SK-N-SH (cell line): Measurements from ENCODE around the gene ELN. TPM values are rescaled to one million over a fixed set of nuclear protein-coding genes. Genes with fewer than 3 reads are reported as not detected.

Experiments
- CTCF ChIA-PET: fragments of 300-600, 350-600 bp; formaldehyde crosslinking; extraction: SDS; loops from one replicate; lab custom pipeline; 2021; lab: Yijun Ruan, JAX
- POLR2A ChIA-PET: fragments of 350-600 bp; sonication (Branson Sonifier 250); formaldehyde crosslinking; extraction: SDS; loops from one replicate; lab custom pipeline; 2020; ENCODE audit warnings: antibody characterized with exemption, inconsistent platforms; lab: Yijun Ruan, JAX
- DNase-seq: peaks from one replicate; pipeline ENCODE4 v3.0.0; 2012
- H2AFZ ChIP-seq: fragments of 200-600 bp; sonication (generic); 2 replicates; pipeline ENCODE4 v1.8.1; 2016; ENCODE audit warnings: antibody characterized with exemption, mild to moderate bottlenecking, low read depth
- H3F3A ChIP-seq: fragments of 200-600 bp; sonication (generic); replicated peaks from 2 replicates; pipeline ENCODE3; 2016; ENCODE audit warnings: antibody characterized with exemption, mild to moderate bottlenecking; ENCODE audit not compliant: insufficient read depth
- H3K27ac ChIP-seq, 2 experiments: fragments of 200-500 bp in 1 of 2; fragments of 200-600 bp in 1 of 2; sonication (Bioruptor generic) in 1 of 2; sonication (generic), shearing (Covaris generic) in 1 of 2; 2 replicates each; pipeline versions ENCODE4 v1.5.1 to v1.6.1; 2014 to 2016; ENCODE audit warnings: low read depth in 2 of 2, inconsistent platforms in 1 of 2, low read length in 1 of 2, mild to moderate bottlenecking in 1 of 2, mixed read lengths in 1 of 2
- H3K27me3 ChIP-seq: fragments of 200-600 bp; sonication (generic), shearing (Covaris generic); 2 replicates; pipeline ENCODE4 v1.6.1; 2016; ENCODE audit warnings: mixed run types; ENCODE audit not compliant: insufficient read depth
- H3K36me3 ChIP-seq, 2 experiments: fragments of 200-500 bp in 1 of 2; fragments of 200-600 bp in 1 of 2; sonication (Bioruptor generic) in 1 of 2; sonication (generic) in 1 of 2; replicated peaks in 1 of 2; 2 replicates each; pipeline versions ENCODE3 to v1.5.1; 2014 to 2016; ENCODE audit warnings: low read length in 1 of 2, mild to moderate bottlenecking in 1 of 2; ENCODE audit not compliant: insufficient read depth in 2 of 2, control insufficient read depth in 1 of 2
- H3K4me1 ChIP-seq, 2 experiments: fragments of 200-500 bp in 1 of 2; fragments of 200-600 bp in 1 of 2; sonication (Bioruptor generic) in 1 of 2; sonication (generic), shearing (Covaris generic) in 1 of 2; 2 replicates each; pipeline versions ENCODE4 v1.5.1 to v1.6.1; 2014 to 2016; ENCODE audit warnings: low read depth in 1 of 2, low read length in 1 of 2, mixed run types in 1 of 2; ENCODE audit not compliant: insufficient read depth in 2 of 2, control insufficient read depth in 1 of 2
- H3K4me2 ChIP-seq: fragments of 200-600 bp; sonication (generic), shearing (Covaris generic); 2 replicates; pipeline ENCODE4 v1.6.1; 2017; ENCODE audit warnings: mixed run types
- H3K4me3 ChIP-seq, 2 experiments: fragments of 200-500 bp in 1 of 2; fragments of 200-600 bp in 1 of 2; sonication (Bioruptor generic) in 1 of 2; sonication (generic), shearing (Covaris generic) in 1 of 2; 2 replicates each; pipeline versions ENCODE4 v1.5.1 to v1.8.1; 2014 to 2016; ENCODE audit warnings: low read depth in 2 of 2, inconsistent platforms in 1 of 2, low read length in 1 of 2, mild to moderate bottlenecking in 1 of 2, mixed read lengths in 1 of 2, moderate library complexity in 1 of 2
- H3K79me2 ChIP-seq: fragments of 200-600 bp; sonication (generic); 2 replicates; pipeline ENCODE4 v1.8.1; 2017; ENCODE audit warnings: mild to moderate bottlenecking; ENCODE audit not compliant: insufficient read depth
- H3K9ac ChIP-seq: fragments of 200-600 bp; sonication (generic); 2 replicates; pipeline ENCODE4 v1.6.1; 2017; ENCODE audit warnings: mixed run types
- H3K9me2 ChIP-seq: fragments of 200-600 bp; sonication (generic); 2 replicates; pipeline ENCODE4 v1.6.1; 2017; ENCODE audit warnings: mixed run types
- H3K9me3 ChIP-seq: fragments of 200-600 bp; sonication (generic); 2 replicates; pipeline ENCODE4 v1.6.1; 2017; ENCODE audit warnings: mixed run types, mild to moderate bottlenecking, moderate library complexity
- H4K20me1 ChIP-seq: fragments of 200-600 bp; sonication (generic); 2 replicates; pipeline ENCODE4 v1.6.1; 2017; ENCODE audit warnings: mild to moderate bottlenecking, mixed run types; ENCODE audit not compliant: insufficient read depth
- ELF1 ChIP-seq: IDR thresholded peaks from 2 replicates; pipeline ENCODE4 v1.4.0; 2012
- EP300 ChIP-seq, 2 experiments: IDR thresholded peaks; 2 replicates each; pipeline versions ENCODE4 v1.4.0 to v1.6.1; 2012; ENCODE audit warnings: borderline replicate concordance in 1 of 2, low read depth in 1 of 2, low read length in 1 of 2
- GABPA ChIP-seq: IDR thresholded peaks from 2 replicates; pipeline ENCODE4 v1.4.0; 2012; ENCODE audit warnings: low read depth, mild to moderate bottlenecking
- GATA2 ChIP-seq: sonication (generic); formaldehyde crosslinking; IDR thresholded peaks from 2 replicates; pipeline ENCODE4 v1.5.0; 2020; ENCODE audit warnings: mild to moderate bottlenecking, missing genetic modification reagents
- MEF2A ChIP-seq: IDR thresholded peaks from 2 replicates; pipeline ENCODE4 v1.4.0; 2012; ENCODE audit warnings: low read depth, borderline replicate concordance
- MXI1 ChIP-seq: IDR thresholded peaks from 2 replicates; pipeline ENCODE4 v1.6.1; 2012; ENCODE audit warnings: mild to moderate bottlenecking, low read depth, low read length, improper control_type of control experiment
- NRF1 ChIP-seq: IDR thresholded peaks from 2 replicates; pipeline ENCODE4 v1.6.1; 2012; ENCODE audit warnings: low read depth, mild to moderate bottlenecking, low read length
- POLR2AphosphoS5 ChIP-seq: IDR thresholded peaks from 2 replicates; pipeline ENCODE4 v1.6.1; 2012; ENCODE audit warnings: low read depth, low read length
- RAD21 ChIP-seq: IDR thresholded peaks from 2 replicates; pipeline ENCODE4 v1.6.1; 2012; ENCODE audit warnings: mild to moderate bottlenecking, low read length
- REST ChIP-seq: IDR thresholded peaks from 2 replicates; pipeline ENCODE4 v1.6.1; 2012; ENCODE audit warnings: mild to moderate bottlenecking, low read depth, low read length, moderate library complexity
- RFX5 ChIP-seq: IDR thresholded peaks from 2 replicates; pipeline ENCODE4 v1.6.1; 2012; ENCODE audit warnings: mild to moderate bottlenecking, improper control_type of control experiment, low read length
- RXRA ChIP-seq: IDR thresholded peaks from 2 replicates; pipeline ENCODE4 v1.4.0; 2012; ENCODE audit warnings: low read depth, mild to moderate bottlenecking, borderline replicate concordance
- SMC3 ChIP-seq: IDR thresholded peaks from 2 replicates; pipeline ENCODE4 v1.6.1; 2012; ENCODE audit warnings: low read depth, low read length, improper control_type of control experiment
- USF1 ChIP-seq: IDR thresholded peaks from 2 replicates; pipeline ENCODE4 v1.4.0; 2012; ENCODE audit warnings: low read depth, borderline replicate concordance
- YY1 ChIP-seq: IDR thresholded peaks from 2 replicates; pipeline ENCODE4 v1.4.0; 2012; ENCODE audit warnings: low read depth, mild to moderate bottlenecking
- WGBS: methylation state at CpG from one replicate; pipeline ENCODE4 v1.1.6; 2017; ENCODE audit warnings: low lambda C conversion rate; 5-methylcytosine and 5-hydroxymethylcytosine counted together
- polyA plus RNA-seq, 3 experiments: library from polyadenylated mRNA; depleted of rRNA; stranded (reverse); fragments of >200 nt; gene quantifications; 2 replicates each; pipeline ENCODE4 v1.2.3, GENCODE V29; 2012

ELN gene
- polyA plus RNA-seq, 1 of the 3 experiments (the other 2 are of a cell fraction), result 12.5 TPM

GRCh38 chr7:74025730-74026129 lies 2.2 kb upstream of the ELN start:
- WGBS, result 80% methylated on average over 8 of the region's 8 CpGs
- Histone ChIP-seq H2AFZ (no peak overlapping the region), H3F3A (peaks cover 11% of the 10 kb centered on the region), H3K9ac (no peak overlapping the region), H3K27me3 (no peaks in the 10 kb centered on the region), H3K4me2 (no peak overlapping the region), H4K20me1 (no peaks in the 10 kb centered on the region), H3K4me3 (no peak overlapping the region), H3K36me3 (no peaks in the 10 kb centered on the region), H3K9me2 (no peaks in the 10 kb centered on the region), H3K9me3 (no peaks in the 10 kb centered on the region), H3K79me2 (0 out of 2 replicates have a peak, but pooled peaks cover 3% of the 10 kb centered on the region), H3K27ac (no peak overlapping the region), H3K4me1 (peaks cover 20 to 82% of the 10 kb centered on the region in 2 experiments)
- CTCF ChIA-PET, result interaction anchor here (0.6 to 5.5 kb wide), 41 partner anchors 10 to 419 kb away, joined by 3 to 107 read pairs (median 8); partner anchors contain the start of gene LIMK1
- POLR2A ChIA-PET, result interaction anchor here (0.6 to 1.7 kb wide), 6 partner anchors 8 to 106 kb away, joined by 3 to 5 read pairs (median 4); no protein-coding TSS in a partner anchor
- DNase-seq, result no peak
- TF ChIP-seq USF1 (no peak), MXI1 (no peak), YY1 (no peak), SMC3 (no peak), GATA2 (CRISPR knock-in tag) (no peak), RAD21 (no peak), MEF2A (no peak), RFX5 (no peak), ELF1 (no peak), EP300 (IDR thresholded peaks at IDR 0.05; ENCODE audit: borderline replicate concordance in 1 of 2, low read depth in 1 of 2, low read length in 1 of 2) (no peak), RXRA (no peak), NRF1 (no peak), GABPA (no peak), POLR2AphosphoS5 (no peak), REST (no peak)
